ENCODE measurements around the gene NFU1.
"Not testable (repeated sequence)": the region's sequence is repeated elsewhere in the genome, so short reads cannot be mapped to it uniquely, and the experiment has no call there.

Gene NFU1

DNA sequence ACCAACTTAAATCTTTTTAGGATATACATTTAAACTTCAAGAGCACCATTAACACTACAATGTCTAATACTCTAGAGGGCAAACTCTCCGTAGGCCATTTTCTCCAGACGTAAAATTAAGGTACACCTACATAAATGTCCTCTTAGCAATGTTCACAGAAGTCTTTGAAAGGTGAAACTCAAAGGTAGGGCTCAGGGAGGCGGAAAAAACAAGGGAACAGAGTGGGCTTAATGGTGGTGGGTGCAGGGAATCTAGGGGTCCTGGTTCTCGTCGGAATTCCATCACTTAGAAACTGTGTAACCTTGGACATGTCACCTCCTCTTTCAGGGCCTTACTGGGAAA lies 668 bp downstream of the NFU1 start:
- Histone ChIP-seq H3K27me3 (replicated peaks; ENCODE audit: control insufficient read depth, insufficient read depth, low read length) (no peaks in the 10 kb centered on the region), H3K4me3 (replicated peaks; ENCODE audit: low read depth, low read length) (peak overlapping the region; percentile 94), H3K36me3 (ENCODE audit: control insufficient read depth, insufficient read depth, low read length) (no peaks in the 10 kb centered on the region)
- TF ChIP-seq, protein P1, sequence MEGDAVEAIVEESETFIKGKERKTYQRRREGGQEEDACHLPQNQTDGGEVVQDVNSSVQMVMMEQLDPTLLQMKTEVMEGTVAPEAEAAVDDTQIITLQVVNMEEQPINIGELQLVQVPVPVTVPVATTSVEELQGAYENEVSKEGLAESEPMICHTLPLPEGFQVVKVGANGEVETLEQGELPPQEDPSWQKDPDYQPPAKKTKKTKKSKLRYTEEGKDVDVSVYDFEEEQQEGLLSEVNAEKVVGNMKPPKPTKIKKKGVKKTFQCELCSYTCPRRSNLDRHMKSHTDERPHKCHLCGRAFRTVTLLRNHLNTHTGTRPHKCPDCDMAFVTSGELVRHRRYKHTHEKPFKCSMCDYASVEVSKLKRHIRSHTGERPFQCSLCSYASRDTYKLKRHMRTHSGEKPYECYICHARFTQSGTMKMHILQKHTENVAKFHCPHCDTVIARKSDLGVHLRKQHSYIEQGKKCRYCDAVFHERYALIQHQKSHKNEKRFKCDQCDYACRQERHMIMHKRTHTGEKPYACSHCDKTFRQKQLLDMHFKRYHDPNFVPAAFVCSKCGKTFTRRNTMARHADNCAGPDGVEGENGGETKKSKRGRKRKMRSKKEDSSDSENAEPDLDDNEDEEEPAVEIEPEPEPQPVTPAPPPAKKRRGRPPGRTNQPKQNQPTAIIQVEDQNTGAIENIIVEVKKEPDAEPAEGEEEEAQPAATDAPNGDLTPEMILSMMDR (IDR thresholded peaks at IDR 0.05; ENCODE audit: insufficient read depth, low read length, poor library complexity, severe bottlenecking): no peak
- DNase-seq (ENCODE audit: extremely low read depth, insufficient read length): no peak

DNA sequence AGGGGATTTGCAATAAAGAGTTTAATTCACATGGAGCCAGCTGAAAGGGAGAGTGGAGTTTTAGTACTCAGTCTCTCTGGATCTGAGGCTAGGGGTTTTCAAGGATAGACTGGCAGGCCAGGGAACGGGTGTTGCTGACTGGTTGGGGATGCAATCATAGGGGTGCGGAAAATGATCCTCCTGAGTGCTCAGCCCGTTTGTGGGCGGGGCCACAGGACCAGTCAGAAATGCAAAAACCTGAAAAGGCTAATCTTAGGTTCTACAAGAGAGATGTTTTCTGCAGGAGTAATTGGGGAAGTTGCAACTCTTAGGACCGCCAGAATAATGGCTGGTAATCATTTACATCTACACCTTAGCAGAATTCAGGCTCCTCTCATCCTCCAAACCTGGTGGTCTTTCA lies 2.5 kb downstream of the NFU1 start:
- TF ChIP-seq, protein P1 (IDR thresholded peaks at IDR 0.05; ENCODE audit: insufficient read depth, low read length, poor library complexity, severe bottlenecking): no peak
- H3K36me3 ChIP-seq (ENCODE audit: control insufficient read depth, insufficient read depth, low read length): no peaks in the 10 kb centered on the region
- no peak for DNase-seq (ENCODE audit: extremely low read depth, insufficient read length)
- no peak overlapping the region for H3K4me3 ChIP-seq (replicated peaks; ENCODE audit: low read depth, low read length)
- H3K27me3 ChIP-seq (replicated peaks; ENCODE audit: control insufficient read depth, insufficient read depth, low read length): no peaks in the 10 kb centered on the region

DNA sequence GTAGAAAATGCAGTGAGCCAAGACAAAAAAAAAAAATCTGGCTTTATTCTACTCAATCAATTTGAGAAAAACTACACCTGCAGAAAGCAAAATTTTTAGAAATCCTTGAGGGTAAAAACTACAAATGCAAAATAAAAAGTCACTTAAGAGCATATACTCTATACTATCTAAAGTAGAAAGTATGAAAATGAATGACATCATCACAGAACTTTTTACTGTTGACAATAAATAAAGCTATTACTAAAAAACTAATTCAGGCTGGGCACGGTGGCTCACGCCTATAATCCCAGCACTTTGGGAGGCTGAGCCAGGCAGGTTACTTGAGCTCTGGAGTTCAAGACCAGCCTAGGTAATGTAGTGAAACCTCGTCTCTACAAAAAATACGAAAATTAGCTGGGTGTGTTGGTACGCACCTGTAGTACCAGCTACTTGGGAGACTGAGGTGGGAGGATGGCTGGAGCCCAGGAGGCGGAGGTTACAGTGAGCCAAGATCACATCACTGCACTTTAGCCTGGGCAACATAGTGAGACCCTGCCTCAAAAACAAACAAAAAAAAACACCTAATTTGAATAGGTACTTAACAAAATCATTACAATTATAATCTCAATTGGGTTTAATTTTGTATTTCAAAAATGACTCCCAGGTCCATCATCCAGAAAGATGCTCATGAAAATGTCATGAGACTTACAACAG lies 7.6 kb downstream of the NFU1 start:
- TF ChIP-seq, protein P1 (IDR thresholded peaks at IDR 0.05; ENCODE audit: insufficient read depth, low read length, poor library complexity, severe bottlenecking): no peak
- H3K27me3 ChIP-seq (replicated peaks; ENCODE audit: control insufficient read depth, insufficient read depth, low read length): no peaks in the 10 kb centered on the region
- H3K36me3 ChIP-seq (ENCODE audit: control insufficient read depth, insufficient read depth, low read length): no peaks in the 10 kb centered on the region; the same call in 1 of the 2 replicates
- DNase-seq (ENCODE audit: extremely low read depth, insufficient read length): no peak
- H3K4me3 ChIP-seq (replicated peaks; ENCODE audit: low read depth, low read length): no peak overlapping the region

DNA sequence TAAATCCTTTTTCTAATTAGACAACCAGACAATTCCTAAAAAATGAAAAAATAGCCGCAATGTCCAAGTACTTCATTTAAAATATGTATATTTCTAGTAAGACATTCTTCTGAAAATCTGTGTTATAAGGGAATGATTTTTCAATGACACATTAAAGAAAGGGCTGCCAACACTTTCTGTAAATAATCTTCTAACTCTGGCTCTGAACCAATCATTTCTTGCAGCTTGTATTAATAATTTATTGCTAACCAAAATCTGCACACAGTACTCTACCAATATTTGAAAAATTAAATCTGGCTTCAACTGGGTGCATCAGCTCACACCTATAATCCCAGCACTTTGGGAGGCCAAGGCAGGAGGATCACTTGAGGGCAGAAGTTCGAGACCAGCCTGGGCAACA lies 8.3 kb downstream of the NFU1 start:
- H3K36me3 ChIP-seq (ENCODE audit: control insufficient read depth, insufficient read depth, low read length): no peaks in the 10 kb centered on the region; the same call in 1 of the 2 replicates
- no peak overlapping the region for H3K4me3 ChIP-seq (replicated peaks; ENCODE audit: low read depth, low read length)

DNA sequence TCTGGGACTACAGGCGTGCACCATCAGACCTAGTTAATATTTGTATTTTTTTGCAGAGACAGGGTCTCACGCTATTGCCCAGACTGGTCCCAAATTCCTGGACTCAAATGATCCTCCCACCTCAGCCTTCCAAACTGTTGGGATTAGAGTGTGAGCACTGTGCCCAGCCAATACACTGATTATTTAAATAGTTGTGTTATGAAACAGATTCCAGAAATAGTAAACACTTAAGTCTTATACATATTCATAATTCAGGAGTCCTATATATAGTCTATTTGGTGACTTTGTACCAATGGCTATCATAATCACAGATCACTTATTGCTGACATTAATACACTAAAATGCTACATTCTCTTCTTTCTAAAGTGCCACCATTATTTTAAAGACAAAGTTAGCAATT lies 12.8 kb downstream of the NFU1 start:
- TF ChIP-seq, protein P1 (IDR thresholded peaks at IDR 0.05; ENCODE audit: insufficient read depth, low read length, poor library complexity, severe bottlenecking): no peak
- Histone ChIP-seq H3K4me3 (replicated peaks; ENCODE audit: low read depth, low read length) (no peak overlapping the region), H3K27me3 (replicated peaks; ENCODE audit: control insufficient read depth, insufficient read depth, low read length) (no peaks in the 10 kb centered on the region), H3K36me3 (ENCODE audit: control insufficient read depth, insufficient read depth, low read length) (no peaks in the 10 kb centered on the region; the same call in 1 of the 2 replicates)
- no peak for DNase-seq (ENCODE audit: extremely low read depth, insufficient read length)

More for the DNA sequence above, 8.3 kb downstream of the NFU1 start:
- no peak for DNase-seq (ENCODE audit: extremely low read depth, insufficient read length)
- TF ChIP-seq, protein P1 (IDR thresholded peaks at IDR 0.05; ENCODE audit: insufficient read depth, low read length, poor library complexity, severe bottlenecking): no peak
- H3K27me3 ChIP-seq (replicated peaks; ENCODE audit: control insufficient read depth, insufficient read depth, low read length): no peaks in the 10 kb centered on the region

DNA sequence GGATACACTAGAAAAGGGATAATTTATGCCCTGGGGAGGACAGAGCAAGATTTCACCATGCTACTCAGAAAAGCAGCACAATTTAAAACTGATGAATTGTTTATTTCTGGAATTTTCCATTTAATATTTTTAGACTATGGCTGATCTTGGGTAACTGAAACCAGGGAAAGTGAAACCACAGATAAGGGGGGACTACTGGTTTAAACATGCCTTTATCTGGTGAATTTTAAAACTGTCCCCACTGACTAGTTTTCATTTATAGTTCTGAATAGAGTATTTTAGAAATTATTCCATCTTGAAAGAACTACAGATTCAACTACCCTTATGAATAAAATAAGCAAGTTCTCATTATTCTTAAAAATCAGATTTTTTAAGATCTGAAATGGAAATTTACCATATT lies 15.0 kb downstream of the NFU1 start:
- DNase-seq (ENCODE audit: extremely low read depth, insufficient read length): no peak
- H3K4me3 ChIP-seq (replicated peaks; ENCODE audit: low read depth, low read length): no peak overlapping the region
- H3K27me3 ChIP-seq (replicated peaks; ENCODE audit: control insufficient read depth, insufficient read depth, low read length): no peaks in the 10 kb centered on the region
- TF ChIP-seq, protein P1 (IDR thresholded peaks at IDR 0.05; ENCODE audit: insufficient read depth, low read length, poor library complexity, severe bottlenecking): no peak
- H3K36me3 ChIP-seq (ENCODE audit: control insufficient read depth, insufficient read depth, low read length): no peaks in the 10 kb centered on the region; the same call in none of the 2 replicates

DNA sequence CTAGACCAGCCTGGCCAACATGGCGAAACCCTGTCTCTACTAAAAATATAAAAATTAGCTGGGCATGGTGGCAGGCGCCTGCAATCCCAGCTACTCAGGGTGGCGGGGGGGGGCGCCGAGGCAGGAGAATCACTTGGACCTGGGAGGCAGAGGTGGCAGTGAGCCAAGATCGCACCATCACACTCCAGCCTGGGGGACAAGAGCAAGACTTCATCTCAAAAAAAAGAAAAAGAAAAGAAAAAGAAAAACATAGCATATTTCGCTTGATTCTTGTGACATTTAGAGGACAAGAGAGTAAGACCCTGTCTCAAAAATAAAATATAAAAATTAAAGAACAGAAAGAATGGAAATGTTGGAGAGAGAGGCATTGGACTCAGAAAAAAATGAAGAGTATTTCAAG lies 18.1 kb downstream of the NFU1 start:
- not testable (repeated sequence) for H3K27me3 ChIP-seq (replicated peaks; ENCODE audit: control insufficient read depth, insufficient read depth, low read length); DNase-seq (ENCODE audit: extremely low read depth, insufficient read length); H3K36me3 ChIP-seq (ENCODE audit: control insufficient read depth, insufficient read depth, low read length); H3K4me3 ChIP-seq (replicated peaks; ENCODE audit: low read depth, low read length)
